ENCODE data around the gene SERAC1. TPM values are rescaled to one million over a fixed set of nuclear protein-coding genes. Genes with fewer than 3 reads are reported as not detected.
"Not testable (repeated sequence)": the region's sequence is repeated elsewhere in the genome, so short reads cannot be mapped to it uniquely, and the experiment has no call there.

The SERAC1 gene
- 7.6 TPM for total RNA-seq
- long read RNA-seq, full-length matches to known transcripts, result 7 of 13 reads
- long read RNA-seq, partial matches to known transcripts, result 0 of 13 reads
- long read RNA-seq, other reads (novel, unspliced or antisense), result 6 of 13 reads

- Histone ChIP-seq H3K9me3 (no peaks in the 10 kb centered on the region), H3K27me3 (ENCODE audit: low read depth) (no peaks in the 10 kb centered on the region), H3K36me3 (no peaks in the 10 kb centered on the region), H3K27ac (peak within 1 kb of the TSS; percentile 99), H3K4me1 (peaks cover 16% of the 10 kb centered on the region), H3K4me3 (peak within 1 kb of the TSS; percentile 96)
- ATAC-seq (peak; percentile 86 to 89), DNase-seq (no peak)
- no peak for TF ChIP-seq CTCF (IDR thresholded peaks at IDR 0.05)
- intact Hi-C loops (cut with DNase I), result no loop called here
These were observed at the start of gene SERAC1 for GRCh38 chr6:158168040-158168289. TSS of gene SERAC1 (minus strand) at chr6:158168262. CDS start at chr6:158158363, 9,899 bp downstream.

DNA sequence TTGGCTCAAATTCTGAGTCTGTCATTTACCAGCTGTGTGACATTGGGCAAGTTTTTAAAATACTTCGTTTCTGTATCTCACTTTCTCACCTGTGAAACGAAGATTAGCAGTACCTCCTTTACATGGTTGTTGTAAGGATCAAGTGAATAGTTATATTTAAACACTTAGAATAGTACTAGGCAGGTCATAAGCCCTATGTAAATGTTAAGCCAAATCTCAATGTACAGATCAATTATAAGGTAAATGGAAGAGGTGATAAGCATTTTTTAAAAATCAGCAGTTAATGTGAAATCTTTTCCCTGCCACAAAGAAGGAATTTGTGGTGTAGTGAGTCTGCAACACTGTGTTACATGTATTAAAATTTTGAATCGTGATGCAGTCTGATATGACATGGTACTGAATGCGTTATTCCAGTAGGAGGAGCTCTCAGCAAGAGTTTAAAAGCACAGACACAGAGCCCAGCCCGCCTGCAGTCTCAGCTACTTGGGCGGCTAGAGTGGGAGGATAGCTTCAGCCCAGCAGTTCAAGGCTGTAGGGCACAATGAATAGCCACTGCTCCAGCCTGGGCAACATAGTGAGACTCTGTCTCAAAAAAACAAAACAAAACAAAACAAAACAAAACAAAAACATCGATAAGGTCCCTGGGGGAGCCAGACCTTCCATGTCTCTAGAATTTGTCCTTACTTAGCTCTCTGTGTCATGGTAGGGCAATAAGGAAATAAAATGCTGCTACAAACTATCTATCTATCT, 46.0 kb upstream of the SERAC1 start:
- peak; percentile 73 for TF ChIP-seq CTCF (IDR thresholded peaks at IDR 0.05)
- Histone ChIP-seq H3K36me3 (no peaks in the 10 kb centered on the region), H3K4me3 (no peak overlapping the region), H3K9me3 (no peaks in the 10 kb centered on the region), H3K27me3 (ENCODE audit: low read depth) (no peaks in the 10 kb centered on the region), H3K27ac (no peak overlapping the region), H3K4me1 (no peaks in the 10 kb centered on the region)
- intact Hi-C loops (cut with DNase I), result loop anchor here (10.0 kb wide), 1 partner anchor 401 kb away; no protein-coding TSS in a partner anchor
- ATAC-seq (peak; percentile 95 to 97), DNase-seq (peak; percentile 74)

- no peaks in the 10 kb centered on the region for H3K36me3 ChIP-seq
- intact Hi-C loops (cut with DNase I), result loop anchor here (10.0 kb wide), 1 partner anchor 403 kb away; no protein-coding TSS in a partner anchor
- DNase-seq (no peak), ATAC-seq (no peak)
- H3K9me3 ChIP-seq, result no peaks in the 10 kb centered on the region
- H3K4me3 ChIP-seq, result no peak overlapping the region
- TF ChIP-seq CTCF (IDR thresholded peaks at IDR 0.05), result no peak
- H3K4me1 ChIP-seq, result no peaks in the 10 kb centered on the region
- H3K27me3 ChIP-seq (ENCODE audit: low read depth), result no peaks in the 10 kb centered on the region
- no peak overlapping the region for H3K27ac ChIP-seq
These were observed 43.4 kb upstream of the SERAC1 start for GRCh38 chr6:158211273-158212055.

DNA sequence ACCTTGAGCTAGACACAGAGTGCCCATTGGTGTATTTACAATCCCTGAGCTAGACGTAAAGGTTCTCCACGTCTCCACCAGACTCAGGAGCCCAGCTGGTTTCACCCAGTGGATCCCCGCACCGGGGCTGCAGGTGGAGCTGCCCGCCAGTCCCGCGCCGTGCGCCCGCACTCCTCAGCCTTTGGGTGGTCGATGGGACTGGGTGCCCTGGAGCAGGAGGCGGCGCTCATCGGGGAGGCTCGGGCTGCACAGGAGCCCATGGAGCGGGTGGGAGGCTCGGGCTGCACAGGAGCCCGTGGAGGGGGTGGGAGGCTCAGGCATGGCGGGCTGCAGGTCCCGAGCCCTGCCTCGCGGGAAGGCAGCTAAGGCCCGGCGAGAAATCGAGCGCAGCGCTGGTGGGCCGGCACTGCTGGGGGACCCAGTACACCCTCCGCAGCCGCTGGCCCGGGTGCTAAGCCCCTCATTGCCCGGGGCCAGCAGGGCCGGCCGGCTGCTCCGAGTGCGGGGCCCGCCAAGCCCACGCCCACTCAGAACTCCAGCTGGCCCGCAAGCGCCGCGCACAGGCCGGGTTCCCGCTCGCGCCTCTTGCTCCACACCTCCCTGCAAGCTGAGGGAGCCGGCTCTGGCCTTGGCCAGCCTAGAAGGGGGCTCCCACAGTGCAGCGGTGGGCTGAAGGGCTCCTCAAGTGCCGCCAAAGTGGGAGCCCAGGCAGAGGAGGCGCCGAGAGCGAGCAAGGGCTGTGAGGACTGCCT, 41.7 kb upstream of the SERAC1 start:
- ATAC-seq; H3K4me1 ChIP-seq; DNase-seq; H3K9me3 ChIP-seq; H3K36me3 ChIP-seq; H3K27ac ChIP-seq; H3K27me3 ChIP-seq (ENCODE audit: low read depth); H3K4me3 ChIP-seq: not testable (repeated sequence)
- intact Hi-C loops (cut with DNase I), result loop anchor here (10.0 kb wide), 1 partner anchor 405 kb away; no protein-coding TSS in a partner anchor

- H3K9me3 ChIP-seq; H3K27me3 ChIP-seq (ENCODE audit: low read depth); DNase-seq; H3K4me1 ChIP-seq; H3K27ac ChIP-seq; ATAC-seq; intact Hi-C loops (cut with DNase I); H3K36me3 ChIP-seq; H3K4me3 ChIP-seq: not testable (repeated sequence)
These were observed 40.4 kb upstream of the SERAC1 start for GRCh38 chr6:158208226-158209030.

GRCh38 chr6:158207422-158207788, 39.3 kb upstream of the SERAC1 start:
- no peak for ATAC-seq
- H3K27me3 ChIP-seq (ENCODE audit: low read depth), result no peaks in the 10 kb centered on the region
- no peak overlapping the region for H3K27ac ChIP-seq
- H3K36me3 ChIP-seq, result no peaks in the 10 kb centered on the region
- intact Hi-C loops (cut with DNase I), result no loop called here
- DNase-seq, result no peak
- no peaks in the 10 kb centered on the region for H3K4me1 ChIP-seq
- TF ChIP-seq CTCF (IDR thresholded peaks at IDR 0.05), result no peak
- H3K4me3 ChIP-seq, result no peak overlapping the region
- H3K9me3 ChIP-seq, result no peaks in the 10 kb centered on the region

Data from lower lobe of right lung (tissue), 2 donors.